ENCODE results near the gene NBPF3.
A peak's percentile ranks its signal among the peaks of the same experiment; 100 is the strongest.
"Not testable (repeated sequence)": the region's sequence is repeated elsewhere in the genome, so short reads cannot be mapped to it uniquely, and the experiment has no call there.

Gene NBPF3

DNA sequence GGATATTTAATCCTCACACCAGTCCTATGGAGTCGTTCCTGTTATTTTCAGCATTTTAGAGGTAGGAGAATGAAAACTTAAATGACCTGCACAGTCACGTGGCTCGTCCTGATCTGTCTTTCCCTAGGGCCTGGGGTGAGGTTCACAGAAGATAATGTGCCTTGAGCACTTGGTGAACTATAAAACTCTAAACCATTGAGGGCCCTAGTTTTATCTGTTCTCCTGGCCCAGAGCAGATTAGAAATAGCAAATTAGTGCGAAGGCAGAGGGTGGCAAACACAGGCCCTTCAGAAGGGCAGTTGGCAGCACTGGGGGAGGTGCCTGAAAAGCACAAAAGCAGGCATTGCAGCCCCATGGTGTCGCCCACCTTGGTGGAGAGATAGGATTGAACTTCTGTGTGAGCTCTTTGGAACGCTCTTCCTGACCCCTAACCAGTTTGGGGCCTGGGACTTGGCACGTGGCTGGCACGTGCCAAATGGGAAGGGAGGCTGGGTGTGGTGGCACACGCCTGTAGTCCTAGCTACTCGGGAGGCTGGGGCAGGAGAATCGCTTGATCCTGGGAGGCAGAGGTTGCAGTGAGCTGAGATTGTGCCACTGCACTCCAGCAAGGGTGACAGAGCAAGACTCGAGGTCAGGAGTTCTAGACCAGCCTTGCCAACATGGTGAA lies 1.2 kb upstream of the NBPF3 start:
- DNase-seq (ENCODE audit: low read depth in 3 of 3) = not testable (repeated sequence)

DNA sequence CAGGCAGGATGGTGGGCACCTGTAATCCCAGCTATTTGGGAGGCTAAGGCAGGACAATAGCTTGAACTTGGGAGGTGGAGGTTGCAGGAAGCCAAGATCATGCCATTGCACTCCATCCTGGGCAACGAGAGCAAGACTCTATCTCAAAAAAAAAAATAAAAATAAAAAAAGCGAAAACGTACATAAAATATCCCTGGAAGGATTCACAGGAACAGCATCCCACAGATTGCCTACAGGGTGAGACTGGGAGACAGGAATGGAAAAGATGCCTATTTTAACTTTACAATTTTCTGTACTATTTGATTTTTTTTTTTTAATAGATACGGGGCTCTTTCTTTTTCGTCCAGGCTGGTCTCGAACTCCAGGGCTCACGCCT lies 604 bp upstream of the NBPF3 start:
- no peak for DNase-seq (ENCODE audit: low read depth in 3 of 3)

DNA sequence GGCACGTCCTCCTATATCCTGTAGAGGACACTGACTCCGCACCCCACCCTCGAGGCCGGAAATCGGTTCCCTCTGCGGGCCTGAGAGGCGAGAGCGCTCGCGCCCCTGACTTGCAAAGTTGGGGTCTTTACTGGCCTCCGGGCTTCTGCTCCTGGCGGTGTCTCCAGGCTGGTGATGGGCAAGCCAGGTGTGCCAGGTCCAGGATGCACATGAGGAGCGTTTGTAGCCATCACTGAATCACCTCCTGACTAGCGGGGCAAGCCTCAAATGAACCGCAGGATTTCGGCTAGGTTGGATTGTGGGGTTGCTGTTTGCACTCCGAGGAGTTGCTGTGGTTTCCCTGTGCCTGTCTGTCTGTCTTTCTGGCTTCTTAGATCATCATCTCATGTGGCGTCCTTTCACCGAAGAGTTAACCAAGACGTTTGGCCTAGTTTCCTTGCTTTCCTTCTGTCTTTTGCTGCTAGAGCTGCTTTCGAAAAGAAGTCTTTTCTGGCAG lies 741 bp downstream of the NBPF3 start:
- peak in 1 of 3 donors; percentile 11 for DNase-seq (ENCODE audit: low read depth in 3 of 3)

DNA sequence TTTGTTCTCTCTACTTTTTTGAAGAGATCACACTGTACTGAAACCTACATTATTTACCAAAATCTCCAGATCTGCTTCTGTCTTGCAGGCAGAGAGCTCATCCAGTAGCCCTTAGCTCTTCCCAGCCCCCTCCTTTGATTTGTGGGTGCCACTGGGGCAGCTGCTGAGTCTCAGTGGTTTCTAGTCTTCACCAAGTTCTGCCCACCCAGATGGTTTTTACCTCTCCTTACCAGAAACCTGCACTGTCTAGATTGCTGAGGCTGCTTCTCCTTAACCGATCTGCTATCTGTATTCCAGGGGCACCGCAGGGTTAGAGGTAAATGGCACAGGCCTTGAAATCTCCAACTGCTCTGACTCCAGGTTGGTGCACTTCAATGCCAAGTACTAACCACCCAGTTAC lies 6.7 kb downstream of the NBPF3 start:
- not testable (repeated sequence) for DNase-seq (ENCODE audit: low read depth in 3 of 3)

DNA sequence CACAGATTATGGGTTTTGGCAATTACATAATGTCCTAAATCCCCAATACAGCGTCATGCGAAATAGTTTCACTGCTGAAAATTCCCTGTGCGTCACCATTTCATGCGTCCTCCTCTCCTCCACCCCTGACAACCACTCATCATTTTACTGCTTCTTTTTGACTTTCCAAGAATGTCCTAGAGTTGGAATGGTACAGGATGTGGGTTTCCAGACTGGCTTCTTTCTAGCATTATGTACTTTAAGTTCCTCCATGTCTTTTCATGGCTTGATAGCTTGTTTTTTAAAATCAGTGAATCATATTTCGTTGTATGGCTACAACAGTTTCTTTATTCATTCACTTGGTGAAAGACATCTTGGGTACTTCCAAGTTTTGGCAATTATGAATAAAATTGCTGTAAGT lies 7.4 kb downstream of the NBPF3 start:
- DNase-seq (ENCODE audit: low read depth in 3 of 3) = no peak

DNA sequence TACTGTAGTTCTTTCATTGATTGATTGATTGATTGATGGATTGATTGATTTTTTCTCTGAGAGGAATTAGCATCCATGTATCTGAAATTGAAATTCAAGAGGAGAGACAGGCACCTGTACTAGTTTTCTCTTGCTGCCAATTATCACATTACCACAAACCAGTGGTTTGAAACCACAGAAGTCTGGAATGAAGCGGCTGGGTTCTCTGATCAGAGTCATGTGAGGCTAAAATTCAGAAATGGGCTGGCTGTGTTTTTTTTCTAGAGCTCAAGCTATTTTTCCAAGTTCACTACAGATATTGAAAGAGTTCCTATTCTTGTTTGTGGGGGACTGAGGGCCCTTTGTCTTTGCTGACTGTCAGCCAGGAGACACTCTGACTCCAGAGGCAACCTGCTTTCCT lies 10.0 kb downstream of the NBPF3 start:
- DNase-seq (ENCODE audit: low read depth in 3 of 3) = no peak

DNA sequence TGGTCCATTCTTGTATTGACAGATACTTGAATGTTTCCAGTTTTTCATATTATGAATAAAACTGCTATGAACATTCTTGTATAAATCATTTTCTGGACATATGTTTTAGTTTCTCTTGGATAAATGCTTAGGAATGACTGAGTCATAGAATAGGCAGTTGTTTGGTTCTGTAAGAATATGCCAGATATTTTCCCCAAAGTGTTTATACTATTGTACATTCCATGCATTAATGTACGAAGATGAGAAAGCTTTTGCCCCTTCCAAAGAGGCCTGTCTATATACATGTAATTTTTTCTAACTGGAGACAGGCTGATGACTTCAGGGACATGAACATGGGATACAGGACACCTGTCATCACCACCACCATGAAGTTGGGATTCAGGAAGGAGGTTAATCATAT lies 11.3 kb downstream of the NBPF3 start:
- no peak for DNase-seq (ENCODE audit: low read depth in 3 of 3)

DNA sequence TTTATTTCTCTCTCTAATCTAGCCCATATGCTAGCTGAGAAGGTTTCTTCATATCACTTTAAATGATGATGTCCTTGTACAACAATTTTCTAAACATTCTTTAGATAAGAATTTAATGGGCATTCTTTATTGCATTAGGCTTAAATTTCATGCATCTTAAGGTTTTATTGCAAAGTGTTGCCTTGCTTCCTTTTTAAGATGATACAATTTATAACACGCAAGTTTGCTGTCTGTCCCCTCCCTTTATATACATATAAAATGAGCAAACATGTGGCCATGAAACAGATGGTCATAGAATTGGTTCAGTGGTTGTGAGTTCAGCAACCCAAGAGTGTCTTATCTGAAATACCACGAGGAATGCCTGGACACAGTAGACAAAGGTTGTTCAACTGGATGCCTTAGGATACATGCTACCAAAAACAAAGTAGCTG lies 12.1 kb downstream of the NBPF3 start:
- no peak for DNase-seq (ENCODE audit: low read depth in 3 of 3)

DNA sequence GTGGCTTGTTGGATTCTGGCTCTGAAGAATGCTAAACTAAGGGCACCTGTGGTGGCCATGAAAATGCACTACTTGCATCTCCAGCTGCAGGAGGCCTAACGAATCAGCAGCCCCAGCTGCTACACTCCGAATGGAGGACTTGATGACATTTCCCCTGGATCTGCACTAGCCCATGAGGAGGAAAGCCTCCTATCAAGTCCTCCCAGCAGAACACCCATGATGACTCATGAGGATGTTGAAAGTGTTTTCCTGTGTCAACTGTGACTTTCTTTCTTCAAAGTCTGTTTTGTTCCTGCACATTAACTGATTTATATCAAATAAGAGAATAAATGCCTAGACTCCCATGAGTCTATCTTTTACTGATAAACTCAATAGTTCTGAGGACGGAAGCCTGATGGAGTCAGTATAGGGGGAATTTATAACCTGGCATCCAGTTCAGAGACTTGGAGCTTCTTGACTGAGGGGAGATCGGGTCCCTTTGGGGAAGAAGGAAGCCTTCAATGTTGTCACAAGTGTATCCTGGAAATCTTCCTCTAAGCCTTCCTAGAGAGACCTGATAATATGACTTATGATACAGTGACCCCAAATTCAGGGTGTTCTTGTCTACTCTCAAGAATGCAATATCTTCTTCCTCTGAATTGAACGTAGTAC lies 14.2 kb downstream of the NBPF3 start:
- DNase-seq (ENCODE audit: low read depth in 3 of 3) = not testable (repeated sequence)

DNA sequence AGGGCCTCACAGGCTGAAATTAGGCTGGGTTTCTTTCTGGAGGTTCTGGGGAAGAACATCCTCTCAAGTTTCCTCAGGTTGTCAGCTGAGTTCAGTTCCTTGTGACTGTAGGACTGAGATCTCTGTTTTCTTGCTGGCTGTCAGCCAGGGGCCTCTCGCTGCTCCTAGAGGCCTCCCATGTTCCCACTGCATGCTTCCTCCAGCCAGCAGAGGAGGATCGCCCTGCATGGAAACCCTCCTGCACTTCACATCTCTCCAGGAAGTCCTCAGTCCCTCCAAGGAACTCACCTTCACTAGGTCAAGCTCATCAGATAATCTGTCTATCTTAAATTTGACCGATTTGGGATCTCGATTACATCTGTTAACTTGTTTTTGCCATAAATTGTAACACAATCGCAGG lies 15.0 kb downstream of the NBPF3 start:
- not testable (repeated sequence) for DNase-seq (ENCODE audit: low read depth in 3 of 3)

DNA sequence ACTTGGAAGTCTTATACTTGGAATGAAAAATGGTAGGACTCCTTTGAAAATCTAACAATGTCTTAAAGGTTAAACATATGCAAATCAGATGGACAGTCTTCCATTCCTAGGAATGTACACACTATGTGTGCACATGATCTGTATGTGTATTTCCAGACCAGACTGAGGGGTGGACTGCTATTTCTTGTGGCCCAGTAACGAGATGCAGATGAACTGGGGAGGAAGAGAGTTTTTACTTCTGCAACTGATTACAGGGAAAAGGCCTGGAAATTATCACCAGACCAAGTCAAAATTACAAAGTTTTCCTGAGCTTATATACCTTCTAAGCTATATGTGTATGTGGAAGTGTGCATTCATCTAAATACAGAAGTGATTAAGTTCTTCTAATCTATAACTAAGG lies 17.7 kb downstream of the NBPF3 start:
- no peak for DNase-seq (ENCODE audit: low read depth in 3 of 3)

DNA sequence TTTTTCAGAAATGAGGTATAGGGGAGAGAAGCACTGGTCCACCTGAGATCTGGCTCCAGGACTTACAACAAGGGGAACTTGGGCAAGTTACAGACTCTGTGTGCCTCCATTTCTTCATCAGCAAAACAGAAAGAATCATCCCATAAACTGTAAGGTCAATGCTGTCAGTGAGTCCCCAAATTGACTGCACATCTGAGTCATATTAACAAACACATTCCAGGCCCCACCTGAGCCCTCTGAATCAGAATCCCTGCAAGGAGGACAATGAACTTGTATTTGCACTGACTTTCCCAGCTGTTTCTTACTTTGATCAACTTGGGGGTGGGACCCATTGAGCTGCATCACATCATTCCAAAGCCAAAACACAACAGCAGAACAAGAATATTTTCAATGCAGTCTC lies 25.2 kb downstream of the NBPF3 start:
- DNase-seq (ENCODE audit: low read depth in 3 of 3) = not testable (repeated sequence)

DNA sequence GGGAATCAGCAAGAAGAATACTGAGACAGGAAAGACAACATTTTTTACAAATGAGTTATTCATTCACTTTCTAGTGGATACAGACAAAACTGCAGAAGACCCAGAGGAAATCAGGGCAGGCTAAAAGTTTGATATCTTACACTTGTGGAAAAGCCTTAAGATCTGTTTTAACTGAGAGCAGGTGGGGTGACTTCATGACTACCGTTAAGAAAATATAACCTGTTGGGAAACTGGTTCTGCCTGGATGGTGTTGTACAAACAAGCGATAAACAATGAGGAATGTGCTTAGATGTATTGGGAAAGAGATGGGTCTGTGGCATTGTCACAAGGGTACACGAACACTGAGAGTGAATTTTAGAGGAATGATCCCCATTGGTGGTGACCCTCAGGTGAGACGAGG lies 28.0 kb downstream of the NBPF3 start:
- not testable (repeated sequence) for DNase-seq (ENCODE audit: low read depth in 3 of 3)

DNA sequence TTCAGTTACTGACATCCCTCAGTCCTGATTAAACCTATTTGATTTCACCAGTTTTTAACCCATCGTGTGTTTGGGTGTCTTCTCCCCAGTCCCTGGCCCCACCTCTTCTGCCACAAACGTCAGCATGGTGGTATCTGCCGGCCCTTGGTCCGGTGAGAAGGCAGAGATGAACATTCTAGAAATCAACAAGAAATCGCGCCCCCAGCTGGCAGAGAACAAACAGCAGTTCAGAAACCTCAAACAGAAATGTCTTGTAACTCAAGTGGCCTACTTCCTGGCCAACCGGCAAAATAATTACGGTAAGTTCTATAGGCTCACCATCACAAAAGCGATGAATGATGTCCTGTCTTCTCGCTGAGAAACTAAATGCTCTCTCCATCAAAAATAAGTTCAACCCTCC lies 28.7 kb downstream of the NBPF3 start:
- peak in 1 of 3 donors; percentile 20 for DNase-seq (ENCODE audit: low read depth in 3 of 3)

DNA sequence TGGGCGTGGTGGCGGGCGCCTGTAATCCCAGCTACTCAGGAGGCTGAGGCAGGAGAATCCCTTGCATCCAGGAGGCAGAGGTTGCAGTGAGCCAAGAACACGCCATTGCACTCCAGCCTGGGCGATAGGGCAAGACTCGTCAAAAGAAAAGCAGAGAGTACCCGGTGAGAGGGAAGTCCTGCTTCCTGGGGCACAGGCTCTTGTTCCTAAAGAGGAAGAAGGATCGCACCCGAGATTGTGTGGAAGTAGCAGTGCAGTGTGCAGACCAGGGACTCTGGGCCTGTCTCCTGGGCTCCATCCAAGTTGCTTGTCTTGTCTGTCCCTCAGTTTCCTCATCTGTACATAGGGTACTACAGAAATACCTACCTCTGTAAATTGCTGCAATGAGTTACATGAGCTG lies 29.6 kb downstream of the NBPF3 start:
- DNase-seq (ENCODE audit: low read depth in 3 of 3) = no peak

DNA sequence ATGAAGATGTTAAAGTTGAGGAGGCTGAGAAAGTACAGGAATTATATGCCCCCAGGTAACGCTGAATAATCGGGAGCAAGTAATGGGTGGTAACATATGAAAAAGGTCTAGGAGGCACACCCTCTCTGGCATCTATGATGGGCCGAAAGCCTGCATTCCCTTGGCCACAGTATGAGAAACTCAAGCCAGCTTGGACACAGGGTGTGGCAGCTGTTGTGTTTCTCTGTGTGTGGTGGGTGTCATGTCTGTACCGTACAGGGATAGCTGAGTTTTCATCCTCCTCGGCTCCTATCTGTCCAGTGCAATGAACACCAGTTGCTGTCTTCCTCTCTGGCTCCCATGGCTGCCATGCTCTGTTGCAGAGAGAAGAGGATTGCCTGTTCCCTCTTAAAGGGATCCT lies 32.9 kb downstream of the NBPF3 start:
- DNase-seq (ENCODE audit: low read depth in 3 of 3) = no peak

DNA sequence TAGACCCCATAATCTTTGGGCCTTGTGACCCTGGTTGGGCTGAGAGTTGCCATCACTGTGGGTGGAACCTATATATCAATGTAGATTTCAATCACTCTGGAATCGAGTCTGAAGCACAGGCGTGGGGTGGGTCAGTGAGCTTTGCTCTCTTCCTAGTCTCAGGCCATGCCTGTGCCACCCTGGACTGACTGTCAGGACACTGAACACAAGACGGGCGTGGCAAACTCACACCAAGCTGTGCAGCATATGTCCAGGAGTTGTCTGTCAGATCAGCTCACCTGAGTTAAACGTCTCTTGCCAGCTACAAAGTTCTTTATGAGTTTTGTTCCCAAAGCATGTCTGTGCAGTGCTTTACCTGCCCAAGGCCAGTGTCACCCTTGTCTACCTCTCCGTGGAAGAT lies 38.4 kb downstream of the NBPF3 start:
- DNase-seq (ENCODE audit: low read depth in 3 of 3) = no peak

DNA sequence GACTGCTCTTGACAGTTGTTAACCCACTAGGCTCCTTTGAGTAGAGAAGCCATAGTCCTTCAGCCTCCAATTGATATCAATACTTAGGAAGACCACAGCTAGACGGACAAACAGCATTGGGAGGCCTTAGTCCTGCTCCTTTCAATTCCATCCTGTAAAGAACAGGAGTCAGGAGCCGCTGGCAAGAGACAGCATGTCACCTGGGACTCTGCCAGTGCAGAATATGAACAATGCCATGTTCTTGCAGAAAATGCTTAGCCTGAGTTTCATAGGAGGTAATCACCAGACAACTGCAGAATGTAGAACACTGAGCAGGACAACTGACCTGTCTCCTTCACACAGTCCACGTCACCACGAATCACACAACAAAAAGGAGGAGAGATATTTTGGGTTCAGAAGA lies 43.9 kb downstream of the NBPF3 start:
- not testable (repeated sequence) for DNase-seq (ENCODE audit: low read depth in 3 of 3)

DNA sequence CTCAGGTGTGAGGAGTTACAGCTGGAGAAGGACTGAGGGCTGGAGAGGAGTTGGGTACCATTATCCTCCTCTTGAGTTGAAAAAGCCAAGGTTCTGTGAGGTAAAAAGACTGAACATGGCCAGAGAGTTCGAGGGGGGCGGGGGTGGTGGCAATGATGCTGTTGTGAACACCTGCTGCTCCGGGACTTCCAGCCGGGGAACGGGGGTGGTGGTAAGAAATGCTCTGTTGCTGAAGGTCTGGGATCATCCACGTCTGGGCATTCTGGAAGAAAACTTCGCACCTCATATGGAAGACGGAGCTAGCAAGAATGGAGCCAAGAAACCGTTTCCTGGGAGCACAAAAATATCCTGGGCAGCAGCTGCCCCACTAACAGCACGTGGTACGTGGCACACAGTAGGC lies 49.2 kb downstream of the NBPF3 start:
- no peak for DNase-seq (ENCODE audit: low read depth in 3 of 3)

DNA sequence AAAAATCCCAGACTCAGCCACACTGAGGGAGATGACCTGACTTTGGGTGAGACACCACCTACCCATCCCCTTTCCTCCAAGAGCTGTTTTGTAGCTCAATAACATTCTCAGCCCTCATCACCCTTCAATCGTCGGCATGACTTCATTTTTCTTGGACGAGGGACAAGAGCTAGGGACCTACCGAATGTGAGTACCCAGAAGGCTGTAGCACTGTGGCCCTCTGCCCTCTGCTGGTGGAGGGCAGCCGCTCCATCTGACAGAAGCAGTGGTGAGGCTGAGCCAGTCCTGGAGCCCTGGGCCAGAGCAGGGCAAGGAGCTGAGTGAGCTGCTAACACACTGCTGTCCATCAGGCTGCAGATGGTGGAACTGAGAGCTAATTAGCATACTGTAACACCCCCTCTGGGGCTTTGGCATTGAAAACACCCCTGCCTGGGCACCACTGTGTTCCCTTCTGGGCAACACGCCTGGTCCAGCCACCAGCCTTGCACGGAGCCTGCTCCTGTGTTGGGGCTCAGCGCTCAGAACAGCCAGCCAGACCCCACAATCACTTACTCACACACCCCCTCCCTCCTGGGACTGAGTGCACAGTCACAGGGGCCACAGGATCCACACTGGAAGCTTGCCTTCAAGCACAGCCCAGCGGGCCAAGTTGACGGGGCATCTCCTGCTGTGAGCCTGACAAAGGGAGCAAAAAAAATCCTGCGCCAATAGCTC lies 51.0 kb downstream of the NBPF3 start:
- peak in 1 of 3 donors; percentile 9 for DNase-seq (ENCODE audit: low read depth in 3 of 3)

DNA sequence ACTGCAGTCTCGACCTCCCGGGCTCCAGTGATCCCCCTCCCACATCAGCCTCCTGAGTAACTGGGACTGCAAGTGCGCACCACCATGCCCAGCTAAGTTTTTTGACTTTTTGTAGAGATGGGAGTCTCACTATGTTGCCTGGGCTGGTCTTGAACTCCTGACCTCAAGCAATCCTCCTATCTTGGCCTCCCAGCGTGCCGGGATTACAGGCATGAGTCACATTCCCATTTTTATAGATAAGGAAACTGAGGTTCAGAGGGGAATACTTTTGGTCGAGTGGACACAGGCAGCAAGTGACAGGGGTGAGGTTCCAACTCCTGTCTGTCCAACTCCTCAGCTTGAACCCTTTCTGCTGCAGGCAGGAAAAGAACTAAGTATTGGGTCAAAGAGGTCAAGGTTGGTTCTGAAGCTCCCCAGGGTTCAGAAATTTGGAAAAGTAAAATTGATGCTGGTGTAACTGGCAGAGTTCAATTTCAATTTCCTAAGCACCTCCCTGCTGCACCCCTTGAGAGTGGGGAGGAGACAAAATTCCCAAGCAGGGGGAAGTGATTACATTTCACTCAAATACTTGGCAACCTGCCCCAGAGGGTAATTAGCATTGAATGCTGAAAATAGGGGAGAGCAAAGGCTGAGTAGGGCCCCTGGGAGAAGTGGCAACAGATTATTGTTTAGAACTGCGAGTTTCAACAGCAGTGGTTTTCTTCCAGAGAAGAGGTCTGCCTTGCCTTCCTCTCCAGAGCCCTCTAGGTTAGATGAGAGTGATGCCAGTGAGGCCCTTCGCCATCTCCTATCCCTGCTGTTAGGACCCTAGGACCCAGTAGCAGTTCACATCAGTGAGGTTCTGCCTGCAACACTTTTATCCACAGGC lies 51.8 kb downstream of the NBPF3 start:
- no peak for DNase-seq (ENCODE audit: low read depth in 3 of 3)

DNA sequence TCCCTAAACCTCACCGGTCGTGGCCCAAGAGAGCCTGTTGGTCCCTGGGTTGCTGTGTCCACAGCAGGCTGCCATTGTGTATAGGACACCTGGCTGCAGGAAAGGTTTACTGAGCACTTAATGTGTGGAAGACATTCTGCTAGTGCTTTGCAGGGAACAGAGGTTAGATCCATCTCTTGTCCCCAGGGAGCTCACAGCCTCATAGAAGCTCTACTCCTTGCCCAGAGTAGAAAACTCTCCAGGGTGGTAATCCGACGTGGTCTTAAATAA lies 52.4 kb downstream of the NBPF3 start:
- DNase-seq (ENCODE audit: low read depth in 3 of 3) = no peak
